Anterior cingulate cortex (tissue), 58 donors: ENCODE data around the gene BACH1.

Source experiments
- DNase-seq, 58 donors: peaks; one replicate each; lab custom pipeline; 2025; lab: John Stamatoyannopoulos, UW

BACH1 gene

GRCh38 chr21:29289317-29289716 is 9.4 kb upstream of the BACH1 start:
- no peak for DNase-seq

- no peak for DNase-seq
These were observed 8.5 kb upstream of the BACH1 start for GRCh38 chr21:29290240-29290639.

GRCh38 chr21:29293495-29293894 is 5.2 kb upstream of the BACH1 start:
- DNase-seq: no peak

- no peak for DNase-seq
These were observed 3.6 kb upstream of the BACH1 start for GRCh38 chr21:29295066-29295650.

- DNase-seq: no peak
These were observed 2.3 kb upstream of the BACH1 start for GRCh38 chr21:29296446-29296845.

- DNase-seq: peak in 3 of 58 donors; percentile 10 to 43 (median 37)
These were observed 1.0 kb upstream of the BACH1 start for GRCh38 chr21:29297483-29298347.

- peak in 43 of 58 donors; percentile 8 to 76 (median 45) for DNase-seq
These were observed 559 bp downstream of the BACH1 start for GRCh38 chr21:29299046-29299915.

GRCh38 chr21:29299916-29300806 is 1.4 kb downstream of the BACH1 start:
- peak in 13 of 58 donors; percentile 3 to 20 (median 9) for DNase-seq

- no peak for DNase-seq
These were observed 2.1 kb downstream of the BACH1 start for GRCh38 chr21:29300807-29301138.

GRCh38 chr21:29301691-29302090 is 3.0 kb downstream of the BACH1 start:
- DNase-seq: no peak

- DNase-seq: no peak
These were observed 3.7 kb downstream of the BACH1 start for GRCh38 chr21:29302359-29302875.

- DNase-seq: no peak
These were observed 4.6 kb downstream of the BACH1 start for GRCh38 chr21:29303288-29303687.

GRCh38 chr21:29304597-29304996 is 5.9 kb downstream of the BACH1 start:
- no peak for DNase-seq

- no peak for DNase-seq
These were observed 6.3 kb downstream of the BACH1 start for GRCh38 chr21:29305068-29305467.

GRCh38 chr21:29305561-29305960 is 6.8 kb downstream of the BACH1 start:
- no peak for DNase-seq

- DNase-seq: no peak
These were observed 8.2 kb downstream of the BACH1 start for GRCh38 chr21:29306920-29307319.

- no peak for DNase-seq
These were observed 9.2 kb downstream of the BACH1 start for GRCh38 chr21:29307718-29308455.

GRCh38 chr21:29308456-29308783 is 9.7 kb downstream of the BACH1 start:
- no peak for DNase-seq

- no peak for DNase-seq
These were observed 11.0 kb downstream of the BACH1 start for GRCh38 chr21:29309703-29310102.
